ENCODE results near the gene RGPD8. TPM values are rescaled to one million over a fixed set of nuclear protein-coding genes. Genes with fewer than 3 reads are reported as not detected.
"Not testable (repeated sequence)": the region's sequence is repeated elsewhere in the genome, so short reads cannot be mapped to it uniquely, and the experiment has no call there.

RGPD8 gene
- total RNA-seq, 1 donor: 19.0 TPM

GRCh38 chr2:112433932-112434730, 686 bp upstream of the RGPD8 start:
- DNase-seq (ENCODE audit: low read depth): no peak
- no peak overlapping the region for H3K4me3 ChIP-seq (ENCODE audit: low read depth, low read length)
- TF ChIP-seq CTCF (IDR thresholded peaks at IDR 0.05; ENCODE audit: insufficient read depth, low read depth, low read length): no peak

- H3K4me3 ChIP-seq (ENCODE audit: low read depth, low read length): peak overlapping the region; percentile 50
- DNase-seq (ENCODE audit: low read depth): peak; percentile 18
Observed at GRCh38 chr2:112432735-112433479, 538 bp downstream of the RGPD8 start.

- peak overlapping the region; percentile 50 for H3K4me3 ChIP-seq (ENCODE audit: low read depth, low read length)
- DNase-seq (ENCODE audit: low read depth): not testable (repeated sequence)
Observed at GRCh38 chr2:112432390-112432734, 1.1 kb downstream of the RGPD8 start.

- peak; percentile 16 for DNase-seq (ENCODE audit: low read depth)
- H3K4me3 ChIP-seq (ENCODE audit: low read depth, low read length): peak overlapping the region; percentile 50
Observed at GRCh38 chr2:112431587-112432295, 1.7 kb downstream of the RGPD8 start.

- H3K4me3 ChIP-seq (ENCODE audit: low read depth, low read length); DNase-seq (ENCODE audit: low read depth): not testable (repeated sequence)
Observed at GRCh38 chr2:112424553-112424952, 8.9 kb downstream of the RGPD8 start.

- not testable (repeated sequence) for H3K4me3 ChIP-seq (ENCODE audit: low read depth, low read length); DNase-seq (ENCODE audit: low read depth)
Observed at GRCh38 chr2:112416860-112417259, 16.6 kb downstream of the RGPD8 start.

- not testable (repeated sequence) for H3K4me3 ChIP-seq (ENCODE audit: low read depth, low read length); DNase-seq (ENCODE audit: low read depth)
Observed at GRCh38 chr2:112360055-112360454, 73.4 kb downstream of the RGPD8 start.

GRCh38 chr2:112354335-112354734, 79.1 kb downstream of the RGPD8 start:
- H3K4me3 ChIP-seq (ENCODE audit: low read depth, low read length); DNase-seq (ENCODE audit: low read depth): not testable (repeated sequence)

- not testable (repeated sequence) for H3K4me3 ChIP-seq (ENCODE audit: low read depth, low read length); DNase-seq (ENCODE audit: low read depth)
Observed at GRCh38 chr2:112352809-112353603, 80.4 kb downstream of the RGPD8 start.

GRCh38 chr2:112352292-112352691, 81.2 kb downstream of the RGPD8 start:
- not testable (repeated sequence) for DNase-seq (ENCODE audit: low read depth); H3K4me3 ChIP-seq (ENCODE audit: low read depth, low read length)

GRCh38 chr2:112345030-112346027, 88.1 kb downstream of the RGPD8 start:
- no peak for DNase-seq (ENCODE audit: low read depth)
- TF ChIP-seq CTCF (IDR thresholded peaks at IDR 0.05; ENCODE audit: insufficient read depth, low read depth, low read length): peak; percentile 6
- H3K4me3 ChIP-seq (ENCODE audit: low read depth, low read length): no peak overlapping the region

All from fibroblast of villous mesenchyme (primary cell).